GM12864 (cell line): ENCODE measurements around the gene RASGEF1C.

Source experiments
- DNase-seq: peaks from one replicate; pipeline ENCODE4 v3.0.0-alpha.2; 2011; ENCODE audit warnings: low read depth
- H3K4me3 ChIP-seq: 2 replicates; pipeline ENCODE4 v1.5.1; 2011; ENCODE audit warnings: mild to moderate bottlenecking, low read depth, low read length, control low read depth
- TF ChIP-seq, protein P1 (sequence below): IDR thresholded peaks from 2 replicates; pipeline ENCODE4 v1.5.1; 2011; ENCODE audit warnings: low read depth, mild to moderate bottlenecking, moderate library complexity, low read length, control low read depth, inconsistent platforms; ENCODE audit errors: missing control alignments

RASGEF1C gene

GRCh38 chr5:180216646-180217171 lies 7.7 kb upstream of the RASGEF1C start:
- DNase-seq = no peak
- TF ChIP-seq, protein P1, sequence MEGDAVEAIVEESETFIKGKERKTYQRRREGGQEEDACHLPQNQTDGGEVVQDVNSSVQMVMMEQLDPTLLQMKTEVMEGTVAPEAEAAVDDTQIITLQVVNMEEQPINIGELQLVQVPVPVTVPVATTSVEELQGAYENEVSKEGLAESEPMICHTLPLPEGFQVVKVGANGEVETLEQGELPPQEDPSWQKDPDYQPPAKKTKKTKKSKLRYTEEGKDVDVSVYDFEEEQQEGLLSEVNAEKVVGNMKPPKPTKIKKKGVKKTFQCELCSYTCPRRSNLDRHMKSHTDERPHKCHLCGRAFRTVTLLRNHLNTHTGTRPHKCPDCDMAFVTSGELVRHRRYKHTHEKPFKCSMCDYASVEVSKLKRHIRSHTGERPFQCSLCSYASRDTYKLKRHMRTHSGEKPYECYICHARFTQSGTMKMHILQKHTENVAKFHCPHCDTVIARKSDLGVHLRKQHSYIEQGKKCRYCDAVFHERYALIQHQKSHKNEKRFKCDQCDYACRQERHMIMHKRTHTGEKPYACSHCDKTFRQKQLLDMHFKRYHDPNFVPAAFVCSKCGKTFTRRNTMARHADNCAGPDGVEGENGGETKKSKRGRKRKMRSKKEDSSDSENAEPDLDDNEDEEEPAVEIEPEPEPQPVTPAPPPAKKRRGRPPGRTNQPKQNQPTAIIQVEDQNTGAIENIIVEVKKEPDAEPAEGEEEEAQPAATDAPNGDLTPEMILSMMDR = no peak
- H3K4me3 ChIP-seq = no peak overlapping the region

DNA sequence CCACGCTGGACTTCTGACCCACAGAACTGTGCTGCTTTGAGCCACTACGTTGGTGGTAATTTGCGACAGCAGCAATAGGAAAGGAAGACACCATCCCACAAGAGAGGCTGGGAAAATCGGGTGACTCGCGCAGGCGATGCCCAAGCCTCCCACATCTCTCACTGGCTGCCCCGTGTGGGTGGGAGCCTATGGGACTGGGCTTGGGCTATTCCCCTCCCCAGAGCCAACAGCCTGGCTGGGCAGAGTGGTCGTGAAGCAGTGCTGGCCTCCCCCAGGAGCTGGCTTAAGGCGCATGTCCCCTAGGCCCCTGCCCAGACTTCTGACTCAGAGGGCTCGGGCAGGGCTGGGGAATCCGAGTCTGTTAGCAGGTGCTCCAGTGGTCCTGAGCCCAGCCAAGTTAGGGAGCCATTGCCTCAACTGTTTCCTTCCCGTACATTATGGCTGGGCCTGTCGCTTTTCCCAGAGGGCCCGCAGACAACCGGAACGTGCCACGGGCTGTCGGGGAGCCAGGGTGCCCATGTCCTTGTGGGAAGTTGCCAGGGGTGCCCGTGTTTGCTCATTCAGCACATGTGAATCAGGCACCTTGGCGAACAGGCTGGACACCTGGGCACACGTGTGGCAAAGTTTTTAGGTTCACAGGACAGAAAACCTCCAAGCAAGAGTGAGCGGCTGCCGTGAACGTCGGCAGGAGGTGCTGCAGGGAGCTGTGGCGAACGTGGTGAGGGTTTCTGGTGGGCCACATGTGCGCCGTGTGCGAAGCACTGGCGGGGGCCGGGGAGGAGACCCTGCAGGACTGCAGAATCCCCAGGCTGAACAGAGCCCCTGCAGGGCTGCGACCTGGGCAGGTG lies 7.0 kb upstream of the RASGEF1C start:
- DNase-seq = no peak
- TF ChIP-seq, protein P1 = no peak
- no peak overlapping the region for H3K4me3 ChIP-seq

DNA sequence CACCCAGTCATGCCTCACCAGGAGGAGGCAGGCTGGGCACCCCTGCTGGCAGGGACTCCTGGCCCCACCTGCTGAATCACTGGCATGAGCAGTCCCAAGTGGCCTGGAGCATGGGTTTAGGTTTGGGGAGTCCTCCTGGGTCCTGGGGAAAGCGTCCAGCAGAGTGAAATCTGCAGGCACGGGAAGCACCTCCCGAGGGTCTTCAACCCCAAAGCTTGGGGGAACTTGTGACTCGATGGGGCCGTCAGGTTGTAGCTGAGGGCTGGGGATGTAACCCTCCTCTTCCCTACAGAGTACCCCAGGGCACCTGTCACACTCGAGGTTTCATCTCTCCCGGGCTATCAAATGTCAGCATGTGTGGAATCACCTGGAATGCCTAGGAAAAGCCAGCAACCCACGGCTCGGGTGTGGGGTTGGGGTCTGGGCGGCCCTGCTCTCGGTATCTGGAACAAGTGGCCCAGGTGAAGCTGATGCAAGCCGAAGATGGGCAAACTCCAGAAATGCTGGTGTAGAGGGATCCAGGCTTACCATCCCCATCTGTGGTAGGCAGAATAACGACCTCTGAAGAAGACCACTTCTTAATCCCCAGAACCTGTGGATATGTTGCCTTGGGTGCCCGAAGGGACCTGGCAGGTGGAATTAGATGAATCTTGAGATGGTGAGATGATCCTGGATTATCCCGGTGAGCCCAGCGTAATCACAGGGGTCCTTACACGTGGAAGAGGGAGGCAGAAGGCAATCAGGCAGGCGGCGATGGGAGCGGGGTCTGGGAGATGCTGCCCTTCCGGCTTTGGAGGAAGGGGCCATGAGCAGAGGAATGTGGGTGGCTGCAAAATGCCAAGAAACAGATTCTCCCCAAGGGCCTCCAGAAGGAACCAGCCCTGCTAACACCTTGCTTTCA lies 6.1 kb upstream of the RASGEF1C start:
- H3K4me3 ChIP-seq = no peak overlapping the region
- DNase-seq = no peak
- TF ChIP-seq, protein P1 = no peak

- no peak for DNase-seq
- TF ChIP-seq, protein P1 = no peak
Measured at GRCh38 chr5:180213657-180214207, 4.7 kb upstream of the RASGEF1C start.

GRCh38 chr5:180213256-180213600 lies 4.2 kb upstream of the RASGEF1C start:
- TF ChIP-seq, protein P1 = no peak
- no peak overlapping the region for H3K4me3 ChIP-seq
- DNase-seq = no peak

More at GRCh38 chr5:180213657-180214207, 4.7 kb upstream of the RASGEF1C start:
- no peak overlapping the region for H3K4me3 ChIP-seq

DNA sequence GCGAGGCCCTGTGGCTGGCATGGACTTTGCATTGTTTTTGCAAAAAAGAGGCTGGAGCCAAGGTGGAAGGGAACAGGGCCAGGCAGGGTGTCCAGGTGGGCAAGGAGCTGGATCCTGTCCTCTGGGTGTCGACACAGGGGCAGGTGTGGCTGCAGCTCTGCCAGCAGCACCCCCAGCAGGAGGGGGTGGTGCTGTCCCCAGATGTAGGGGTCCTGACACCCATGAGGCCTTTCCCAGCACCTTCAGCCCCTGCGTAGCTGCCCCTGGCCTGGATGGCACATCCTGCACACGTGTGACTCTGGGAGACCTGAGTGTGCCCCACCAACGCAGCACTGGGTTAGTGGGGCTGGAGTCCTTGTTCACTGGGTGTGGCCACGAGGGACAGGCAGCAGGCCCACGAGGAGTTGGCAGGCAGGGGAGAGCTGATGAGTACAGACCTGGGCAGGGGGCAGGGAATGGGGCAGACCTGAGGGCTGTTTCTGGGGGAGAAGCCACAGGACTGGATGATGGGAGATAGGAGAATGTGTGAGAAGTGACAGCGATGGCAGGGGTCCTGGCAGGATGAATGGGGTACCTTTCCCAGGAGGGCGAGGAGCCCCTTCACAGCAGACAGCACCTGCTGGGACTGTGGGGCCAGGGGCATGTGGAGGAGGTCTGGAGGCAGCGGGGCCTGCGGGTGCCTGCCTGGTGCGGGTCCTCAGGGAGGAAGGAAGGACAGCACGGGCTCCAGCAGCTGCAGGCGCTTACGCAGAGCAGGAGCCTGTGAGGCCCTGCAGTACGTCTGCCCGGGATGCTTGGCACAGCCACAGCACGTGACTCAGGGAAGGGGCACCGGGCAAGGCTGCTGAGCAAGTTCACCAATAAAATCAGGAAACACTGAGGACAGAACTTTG lies 3.6 kb upstream of the RASGEF1C start:
- no peak overlapping the region for H3K4me3 ChIP-seq
- no peak for DNase-seq
- TF ChIP-seq, protein P1 = no peak
